ENCODE results near the gene ARHGAP44. TPM values are rescaled to one million over a fixed set of nuclear protein-coding genes. Genes with fewer than 3 reads are reported as not detected.

ARHGAP44 gene
- polyA plus RNA-seq, 1 donor (not counting 4 experiments of a cell fraction or from before 2014, with no cell fraction given), result 2.2 TPM

DNA sequence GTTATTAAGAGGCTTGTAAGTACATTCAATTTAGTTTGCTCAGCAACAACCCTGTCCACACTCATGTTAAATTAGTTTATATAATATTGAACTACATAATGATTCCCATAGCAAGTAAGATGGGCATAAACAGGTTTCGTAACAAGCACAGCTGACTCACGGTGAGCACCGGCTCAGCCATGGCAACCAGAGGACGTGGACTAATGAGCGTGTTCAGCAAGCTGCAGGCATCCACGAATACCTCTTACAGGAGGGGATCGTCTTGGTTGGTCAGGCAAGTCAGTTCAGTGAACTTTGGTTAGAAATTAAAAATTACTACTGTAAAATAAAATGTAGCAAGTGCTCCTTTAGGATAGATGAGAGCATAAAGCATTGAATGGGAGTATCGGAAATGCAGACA lies 170.1 kb downstream of the ARHGAP44 start:
- Histone ChIP-seq H3K79me2 (ENCODE audit: control insufficient read depth, insufficient read depth, low read length) (no peaks in the 10 kb centered on the region), H2AFZ (ENCODE audit: control insufficient read depth, low read length) (no peak overlapping the region), H3K9me1 (ENCODE audit: control insufficient read depth, extremely low read depth, insufficient read depth, low read length) (no peaks in the 10 kb centered on the region), H3K4me2 (ENCODE audit: control insufficient read depth, extremely low read depth, insufficient read depth, low read depth, low read length) (no peak overlapping the region), H3K27me3 (ENCODE audit: control insufficient read depth, extremely low read depth, insufficient read depth, low read length) (no peaks in the 10 kb centered on the region), H3K4me3 (ENCODE audit: control insufficient read depth in 2 of 3, extremely low read depth in 1 of 3, insufficient read depth in 2 of 3, low read depth in 1 of 3, low read length in 3 of 3) (no peak overlapping the region), H4K20me1 (ENCODE audit: control insufficient read depth, extremely low read depth, insufficient read depth, low read length) (no peaks in the 10 kb centered on the region), H3K36me3 (ENCODE audit: control insufficient read depth in 2 of 2, extremely low read depth in 1 of 2, insufficient read depth in 2 of 2, low read length in 2 of 2) (no peaks in the 10 kb centered on the region), H3K4me1 (ENCODE audit: control insufficient read depth, extremely low read depth, insufficient read depth, low read length) (no peaks in the 10 kb centered on the region), H3K9me3 (ENCODE audit: control insufficient read depth, low read depth, low read length) (no peaks in the 10 kb centered on the region), H3K27ac (ENCODE audit: control insufficient read depth, insufficient read depth, low read length) (no peak overlapping the region), H3K9ac (ENCODE audit: control insufficient read depth, extremely low read depth, insufficient read depth, low read length) (no peak overlapping the region)
- DNase-seq (ENCODE audit: low read depth, low spot score) (no peak), FAIRE-seq (no peak)
- dilution Hi-C loops (cut with MboI; ENCODE audit: extremely low pct_ligation_motif_present, low sequenced_read_pairs), result loop anchor here (25.0 kb wide), 1 partner anchor 772 kb away; no protein-coding TSS in a partner anchor
- TF ChIP-seq, protein P1, sequence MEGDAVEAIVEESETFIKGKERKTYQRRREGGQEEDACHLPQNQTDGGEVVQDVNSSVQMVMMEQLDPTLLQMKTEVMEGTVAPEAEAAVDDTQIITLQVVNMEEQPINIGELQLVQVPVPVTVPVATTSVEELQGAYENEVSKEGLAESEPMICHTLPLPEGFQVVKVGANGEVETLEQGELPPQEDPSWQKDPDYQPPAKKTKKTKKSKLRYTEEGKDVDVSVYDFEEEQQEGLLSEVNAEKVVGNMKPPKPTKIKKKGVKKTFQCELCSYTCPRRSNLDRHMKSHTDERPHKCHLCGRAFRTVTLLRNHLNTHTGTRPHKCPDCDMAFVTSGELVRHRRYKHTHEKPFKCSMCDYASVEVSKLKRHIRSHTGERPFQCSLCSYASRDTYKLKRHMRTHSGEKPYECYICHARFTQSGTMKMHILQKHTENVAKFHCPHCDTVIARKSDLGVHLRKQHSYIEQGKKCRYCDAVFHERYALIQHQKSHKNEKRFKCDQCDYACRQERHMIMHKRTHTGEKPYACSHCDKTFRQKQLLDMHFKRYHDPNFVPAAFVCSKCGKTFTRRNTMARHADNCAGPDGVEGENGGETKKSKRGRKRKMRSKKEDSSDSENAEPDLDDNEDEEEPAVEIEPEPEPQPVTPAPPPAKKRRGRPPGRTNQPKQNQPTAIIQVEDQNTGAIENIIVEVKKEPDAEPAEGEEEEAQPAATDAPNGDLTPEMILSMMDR (optimal IDR thresholded peaks at IDR 0.05 in 1 of 3, IDR thresholded peaks at IDR 0.05 in 1 of 3, conservative IDR thresholded peaks at IDR 0.05 in 1 of 3; ENCODE audit: extremely low read depth in 1 of 3, insufficient read depth in 2 of 3, low read length in 3 of 3), result no peak
- TF ChIP-seq EZH2 (IDR thresholded peaks at IDR 0.05; ENCODE audit: low read length), result no peak

DNA sequence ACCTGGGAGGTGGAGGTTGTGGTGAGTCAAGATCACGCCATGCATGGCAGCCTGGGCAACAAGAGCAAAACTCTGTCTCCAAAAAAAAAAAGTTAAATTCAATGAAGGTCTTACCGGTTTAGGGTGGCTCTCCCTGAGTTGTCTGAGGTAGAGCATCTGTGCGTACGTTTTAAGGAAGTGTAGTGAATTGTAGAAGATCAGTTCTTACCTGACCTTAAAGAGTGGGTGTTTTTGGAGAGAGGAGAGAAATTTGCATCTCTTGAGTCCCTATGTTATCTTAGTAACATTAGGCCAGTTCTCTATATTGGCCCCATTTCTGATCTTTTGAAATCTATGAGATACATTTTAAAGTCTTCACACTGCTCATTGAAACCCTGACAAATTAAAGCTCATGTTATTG lies 172.4 kb downstream of the ARHGAP44 start:
- TF ChIP-seq, protein P1 (optimal IDR thresholded peaks at IDR 0.05 in 1 of 3, IDR thresholded peaks at IDR 0.05 in 1 of 3, conservative IDR thresholded peaks at IDR 0.05 in 1 of 3; ENCODE audit: extremely low read depth in 1 of 3, insufficient read depth in 2 of 3, low read length in 3 of 3), result no peak
- no peak for TF ChIP-seq EZH2 (IDR thresholded peaks at IDR 0.05; ENCODE audit: low read length)
- H3K36me3 ChIP-seq (ENCODE audit: control insufficient read depth in 2 of 2, extremely low read depth in 1 of 2, insufficient read depth in 2 of 2, low read length in 2 of 2), result no peaks in the 10 kb centered on the region
- H3K9ac ChIP-seq (ENCODE audit: control insufficient read depth, extremely low read depth, insufficient read depth, low read length), result no peak overlapping the region
- no peak for FAIRE-seq
- H3K27me3 ChIP-seq (ENCODE audit: control insufficient read depth, extremely low read depth, insufficient read depth, low read length), result no peaks in the 10 kb centered on the region
- no peaks in the 10 kb centered on the region for H3K4me1 ChIP-seq (ENCODE audit: control insufficient read depth, extremely low read depth, insufficient read depth, low read length)
- no peak overlapping the region for H3K27ac ChIP-seq (ENCODE audit: control insufficient read depth, insufficient read depth, low read length)
- no peak overlapping the region for H3K4me2 ChIP-seq (ENCODE audit: control insufficient read depth, extremely low read depth, insufficient read depth, low read depth, low read length)
- no peaks in the 10 kb centered on the region for H4K20me1 ChIP-seq (ENCODE audit: control insufficient read depth, extremely low read depth, insufficient read depth, low read length)
- no peak overlapping the region for H2AFZ ChIP-seq (ENCODE audit: control insufficient read depth, low read length)
- no peak for DNase-seq (ENCODE audit: low read depth, low spot score)
- no peaks in the 10 kb centered on the region for H3K79me2 ChIP-seq (ENCODE audit: control insufficient read depth, insufficient read depth, low read length)
- no peak overlapping the region for H3K4me3 ChIP-seq (ENCODE audit: control insufficient read depth in 2 of 3, extremely low read depth in 1 of 3, insufficient read depth in 2 of 3, low read depth in 1 of 3, low read length in 3 of 3)
- H3K9me1 ChIP-seq (ENCODE audit: control insufficient read depth, extremely low read depth, insufficient read depth, low read length), result no peaks in the 10 kb centered on the region
- dilution Hi-C loops (cut with MboI; ENCODE audit: extremely low pct_ligation_motif_present, low sequenced_read_pairs), result loop anchor here (25.0 kb wide), 1 partner anchor 774 kb away; no protein-coding TSS in a partner anchor
- H3K9me3 ChIP-seq (ENCODE audit: control insufficient read depth, low read depth, low read length), result no peaks in the 10 kb centered on the region
